GM12801 (cell line): ENCODE measurements around the gene ADAM19.

Experiments
- CTCF ChIP-seq: IDR thresholded peaks from one replicate; pipeline ENCODE4 v1.5.1; 2011; ENCODE audit warnings: control low read depth; ENCODE audit not compliant: insufficient read length; ENCODE audit errors: extremely low read depth

Gene ADAM19

GRCh38 chr5:157524887-157525286, 50.7 kb downstream of the ADAM19 start:
- TF ChIP-seq CTCF, result no peak

GRCh38 chr5:157523976-157524375, 51.6 kb downstream of the ADAM19 start:
- no peak for TF ChIP-seq CTCF

GRCh38 chr5:157521704-157522029, 53.9 kb downstream of the ADAM19 start:
- no peak for TF ChIP-seq CTCF

- TF ChIP-seq CTCF, result no peak
Measured at GRCh38 chr5:157520911-157521703, 54.5 kb downstream of the ADAM19 start.

GRCh38 chr5:157519579-157520253, 55.9 kb downstream of the ADAM19 start:
- no peak for TF ChIP-seq CTCF

- TF ChIP-seq CTCF, result no peak
Measured at GRCh38 chr5:157518963-157519362, 56.6 kb downstream of the ADAM19 start.

- no peak for TF ChIP-seq CTCF
Measured at GRCh38 chr5:157516626-157517325, 58.8 kb downstream of the ADAM19 start.
